Activated CD4-positive, alpha-beta T cell treated with anti-CD3 and anti-CD28 coated beads, Interleukin-2, amount 50 U/mL, for 16 hours (primary cell): ENCODE measurements around the gene COL18A1.
"Not testable (repeated sequence)": the region's sequence is repeated elsewhere in the genome, so short reads cannot be mapped to it uniquely, and the experiment has no call there.

ENCODE experiments used
- DNase-seq: peaks from one replicate; pipeline ENCODE4 v3.0.0-alpha.2; 2020

Gene COL18A1

GRCh38 chr21:45429221-45430175 is 24.5 kb downstream of the COL18A1 start:
- DNase-seq, result no peak

- no peak for DNase-seq
Measured at GRCh38 chr21:45430521-45431501, 25.8 kb downstream of the COL18A1 start.

- DNase-seq, result no peak
Measured at GRCh38 chr21:45431781-45432572, 27.0 kb downstream of the COL18A1 start.

- no peak for DNase-seq
Measured at GRCh38 chr21:45432575-45433255, 27.8 kb downstream of the COL18A1 start.

GRCh38 chr21:45433301-45433700 is 28.3 kb downstream of the COL18A1 start:
- no peak for DNase-seq

- no peak for DNase-seq
Measured at GRCh38 chr21:45433911-45434644, 29.1 kb downstream of the COL18A1 start.

- DNase-seq, result no peak
Measured at GRCh38 chr21:45434645-45435217, 29.8 kb downstream of the COL18A1 start.

- no peak for DNase-seq
Measured at GRCh38 chr21:45435405-45435981, 30.5 kb downstream of the COL18A1 start.

GRCh38 chr21:45436351-45437065 is 31.5 kb downstream of the COL18A1 start:
- no peak for DNase-seq

GRCh38 chr21:45437844-45438243 is 32.9 kb downstream of the COL18A1 start:
- not testable (repeated sequence) for DNase-seq

- DNase-seq, result no peak
Measured at GRCh38 chr21:45438391-45439145, 33.6 kb downstream of the COL18A1 start.

GRCh38 chr21:45439161-45439872 is 34.4 kb downstream of the COL18A1 start:
- peak; percentile 85 for DNase-seq

GRCh38 chr21:45439901-45440461 is 35.0 kb downstream of the COL18A1 start:
- DNase-seq, result no peak

- no peak for DNase-seq
Measured at GRCh38 chr21:45440736-45441350, 35.9 kb downstream of the COL18A1 start.

GRCh38 chr21:45441431-45442255 is 36.7 kb downstream of the COL18A1 start:
- DNase-seq, result no peak

GRCh38 chr21:45442276-45442675 is 37.3 kb downstream of the COL18A1 start:
- no peak for DNase-seq
